GM10847 (cell line): ENCODE data around the gene GLRX3.

Experiments used
- POLR2A ChIP-seq: IDR thresholded peaks from 2 replicates; pipeline ENCODE4 v1.6.1; 2011; ENCODE audit not compliant: insufficient read length; ENCODE audit errors: extremely low read depth

Gene GLRX3

DNA sequence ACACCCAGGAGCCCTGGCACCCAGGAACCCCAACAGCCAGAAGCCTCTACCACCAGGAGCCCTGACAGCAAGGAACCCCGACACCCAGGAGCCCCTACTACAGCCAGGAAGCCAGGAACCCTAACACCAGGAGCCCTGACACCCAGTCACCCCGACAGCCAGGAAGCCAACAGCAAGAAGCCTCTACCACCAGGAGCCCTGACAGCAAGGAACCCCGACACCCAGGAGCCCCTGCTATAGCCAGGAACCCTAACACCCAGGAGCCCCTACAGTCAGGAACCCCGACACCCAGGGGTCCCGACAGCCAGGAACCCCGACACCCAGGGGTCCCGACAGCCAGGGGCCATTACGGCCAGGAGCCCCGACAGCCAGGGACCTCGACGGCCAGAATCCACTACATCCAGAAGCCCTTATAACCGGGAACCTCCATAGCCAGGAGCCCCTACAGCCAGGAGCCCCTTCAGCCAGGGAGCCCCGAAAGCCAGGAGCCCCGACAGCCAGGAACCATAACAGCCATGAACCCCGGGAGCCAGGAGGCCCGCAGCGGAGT, 440 bp upstream of the GLRX3 start:
- no peak for TF ChIP-seq POLR2A

DNA sequence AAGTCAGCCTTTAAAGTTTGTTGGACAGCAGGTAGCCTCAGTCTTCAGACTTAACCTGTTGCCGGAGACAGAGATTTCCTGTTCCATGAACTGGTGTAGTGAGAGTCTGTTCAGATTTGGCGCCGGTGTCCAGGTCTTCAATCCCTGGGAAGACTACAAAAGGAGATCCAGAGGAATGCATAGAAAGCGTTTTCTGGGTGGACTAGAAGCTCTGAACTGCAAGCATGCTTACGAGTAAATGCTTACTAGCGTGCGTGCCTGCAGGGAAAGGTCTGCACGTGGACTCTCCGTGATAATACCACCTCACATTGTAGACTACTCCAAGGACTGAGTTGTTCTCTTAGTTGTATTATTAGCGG, 878 bp downstream of the GLRX3 start:
- TF ChIP-seq POLR2A: no peak

DNA sequence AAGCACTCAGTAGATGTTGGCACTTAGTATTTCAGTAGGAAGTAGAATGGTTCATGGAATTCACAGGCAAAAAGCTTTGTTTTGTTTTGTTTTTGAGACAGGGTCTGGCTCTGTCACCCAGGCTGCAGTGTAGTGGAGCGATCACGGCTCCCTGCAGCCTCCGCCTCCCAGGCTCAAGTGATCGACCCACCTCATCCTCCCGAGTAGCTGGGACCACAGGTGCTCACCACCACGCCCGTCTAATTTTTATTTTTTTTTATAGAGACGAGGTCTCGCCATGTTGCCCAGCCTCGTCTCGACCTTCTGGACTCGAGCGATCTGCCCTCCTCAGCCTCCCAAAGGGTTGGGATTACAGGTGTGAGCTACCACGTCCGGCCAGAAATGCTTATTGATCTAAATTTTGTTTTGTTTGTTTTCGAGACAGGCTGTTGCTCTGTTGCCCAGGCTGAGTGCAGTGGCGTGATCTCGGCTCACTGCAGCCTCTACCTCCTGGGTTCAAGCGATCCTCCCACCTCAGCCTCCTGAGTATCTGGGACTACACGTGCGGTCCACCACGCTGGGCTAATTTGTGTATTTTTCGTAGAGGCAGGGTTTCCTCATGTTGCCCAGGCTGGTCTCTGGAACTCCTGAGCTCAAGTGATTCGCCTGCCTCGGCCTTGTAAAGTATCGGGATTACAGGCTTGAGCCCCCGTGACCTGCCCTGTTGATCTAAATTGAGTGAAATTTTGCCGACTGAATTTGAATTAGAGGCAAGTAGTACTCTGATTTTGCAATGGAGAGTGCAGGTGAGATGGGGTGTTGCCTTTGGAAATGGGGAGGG, 1.7 kb downstream of the GLRX3 start:
- TF ChIP-seq POLR2A: no peak

DNA sequence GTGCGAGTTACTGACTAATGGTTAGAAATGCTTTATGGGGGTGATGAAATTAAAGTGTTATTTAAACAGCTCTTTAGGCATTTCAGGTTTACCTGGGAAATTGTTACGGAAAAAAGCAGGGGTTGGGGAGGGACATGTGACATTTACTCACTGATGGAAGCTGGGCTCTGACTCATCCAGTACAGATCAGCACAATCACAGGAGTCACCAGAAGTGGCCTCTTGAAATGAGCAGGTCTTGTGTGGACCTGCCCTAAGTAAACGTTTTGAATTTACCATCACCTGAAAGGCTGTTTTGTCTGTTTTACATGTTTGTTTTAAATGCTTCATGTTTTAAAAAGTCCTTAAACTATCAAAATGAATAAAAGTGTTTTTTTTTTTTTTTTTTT, 2.3 kb downstream of the GLRX3 start:
- no peak for TF ChIP-seq POLR2A

DNA sequence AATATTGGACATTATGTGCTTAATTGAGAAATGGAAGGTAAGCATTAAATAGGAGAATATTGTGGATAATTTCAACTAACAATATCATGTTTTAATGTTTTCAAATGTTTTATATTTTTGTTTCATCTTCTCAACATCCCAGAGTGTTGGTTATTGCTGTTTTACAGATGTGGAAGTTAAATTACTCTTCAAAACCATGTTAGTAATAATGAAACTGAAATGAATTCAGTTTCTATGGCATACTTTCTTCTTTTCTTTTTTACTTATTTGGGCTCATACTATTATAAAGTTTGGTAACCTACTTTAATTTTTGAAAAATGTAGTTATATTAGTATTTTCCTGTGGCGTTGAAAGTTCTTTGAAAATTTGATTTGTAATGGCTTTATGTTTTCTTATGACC, 4.2 kb downstream of the GLRX3 start:
- TF ChIP-seq POLR2A: no peak

- no peak for TF ChIP-seq POLR2A
Observed at GRCh38 chr10:130141038-130141437, 4.8 kb downstream of the GLRX3 start.

GRCh38 chr10:130141460-130141859, 5.3 kb downstream of the GLRX3 start:
- TF ChIP-seq POLR2A: no peak

- TF ChIP-seq POLR2A: no peak
Observed at GRCh38 chr10:130141878-130142277, 5.7 kb downstream of the GLRX3 start.

GRCh38 chr10:130146042-130146441, 9.9 kb downstream of the GLRX3 start:
- TF ChIP-seq POLR2A: no peak

DNA sequence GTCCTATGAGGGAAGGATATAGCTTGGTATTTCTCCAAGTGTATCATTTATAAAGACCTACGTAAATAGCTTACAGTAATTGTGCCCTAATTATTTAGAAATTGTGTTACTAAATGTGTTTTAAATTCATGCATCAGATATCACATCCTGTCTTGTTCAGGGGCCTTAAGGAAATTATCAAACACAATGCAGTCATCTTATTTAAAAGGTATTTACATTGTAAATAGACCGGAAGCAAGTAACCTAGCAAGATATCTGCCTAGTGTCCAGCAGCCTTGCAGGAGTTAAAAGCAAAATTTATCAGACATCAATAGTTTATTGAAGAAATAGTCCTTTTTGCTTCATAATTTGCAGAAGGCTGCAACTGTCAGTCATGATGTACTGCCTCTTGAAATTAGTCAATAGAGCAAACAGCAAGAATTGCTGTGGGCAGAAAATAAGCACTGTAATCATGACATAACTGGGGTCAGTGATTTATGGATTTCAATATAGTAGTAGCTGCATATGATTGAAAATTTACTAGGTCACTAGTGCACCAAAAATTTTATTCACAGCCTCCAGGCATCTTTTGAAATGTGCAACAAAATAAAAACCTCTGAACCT, 23.1 kb downstream of the GLRX3 start:
- no peak for TF ChIP-seq POLR2A

GRCh38 chr10:130160775-130161174, 24.6 kb downstream of the GLRX3 start:
- no peak for TF ChIP-seq POLR2A

GRCh38 chr10:130161331-130161730, 25.1 kb downstream of the GLRX3 start:
- TF ChIP-seq POLR2A: no peak

GRCh38 chr10:130167193-130167592, 31.0 kb downstream of the GLRX3 start:
- no peak for TF ChIP-seq POLR2A

DNA sequence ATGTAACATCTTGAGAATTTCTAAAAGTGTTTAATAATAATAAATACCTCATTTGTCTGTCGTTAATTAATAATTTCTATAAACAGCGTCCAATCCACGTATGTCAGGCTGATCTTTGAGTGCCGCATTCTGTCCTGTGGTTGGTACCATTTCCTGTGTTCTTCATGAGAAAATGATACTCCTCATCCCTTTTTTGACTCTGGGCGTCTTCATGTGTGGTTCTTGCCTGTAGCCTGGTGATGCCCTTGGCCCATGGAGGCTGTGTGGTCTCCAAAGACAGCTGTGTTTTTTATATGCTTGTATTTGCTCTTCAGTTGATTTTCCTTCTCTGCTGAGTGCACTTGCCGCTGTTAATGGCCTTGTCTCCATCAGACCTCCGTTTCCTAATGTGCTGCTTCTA, 31.5 kb downstream of the GLRX3 start:
- no peak for TF ChIP-seq POLR2A

DNA sequence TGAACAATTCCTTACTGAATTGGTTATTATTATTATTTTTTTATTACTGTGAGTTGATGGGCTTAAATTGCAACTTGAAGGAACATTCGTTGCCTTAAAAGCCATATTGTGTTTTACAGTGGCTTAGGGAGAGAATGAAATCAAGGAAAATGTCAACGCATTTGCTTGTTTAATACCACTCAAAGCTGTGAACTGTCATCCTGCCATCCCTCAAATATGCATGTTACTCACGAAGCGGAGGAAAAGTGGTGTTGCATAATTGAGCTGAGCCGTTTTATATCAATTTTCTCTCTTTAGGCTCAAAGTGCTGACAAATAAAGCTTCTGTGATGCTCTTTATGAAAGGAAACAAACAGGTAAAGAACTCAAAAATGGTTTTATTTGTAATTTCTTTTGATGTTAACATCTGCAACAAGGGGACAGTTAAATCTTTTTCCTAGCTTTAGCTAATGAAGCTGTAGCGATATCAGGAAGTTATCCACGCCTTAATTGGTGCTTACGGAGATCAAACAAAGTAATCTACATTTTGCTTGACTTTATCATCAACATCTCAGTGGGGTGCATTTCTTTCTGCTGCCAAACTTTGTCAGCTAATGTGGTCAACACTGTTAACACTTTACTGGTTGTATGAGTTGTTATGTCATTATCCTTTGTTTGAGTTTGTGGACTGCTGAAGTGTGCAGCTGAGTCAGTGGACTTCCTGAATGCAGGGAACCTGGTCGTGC, 33.1 kb downstream of the GLRX3 start:
- no peak for TF ChIP-seq POLR2A

GRCh38 chr10:130171196-130171595, 35.0 kb downstream of the GLRX3 start:
- TF ChIP-seq POLR2A: no peak
